LNCaP clone FGC (cell line): ENCODE data around the gene RASAL1.

ENCODE experiments used
- DNase-seq: peaks from one replicate; pipeline ENCODE4 v3.0.0-alpha.2; 2011; ENCODE audit warnings: low read depth
- H3K4me3 ChIP-seq: 2 replicates; pipeline ENCODE4 v1.5.1; 2011; ENCODE audit warnings: mild to moderate bottlenecking, low read depth, low read length, control low read depth
- TF ChIP-seq, protein P1 (sequence below): IDR thresholded peaks from 2 replicates; pipeline ENCODE4 v1.5.1; 2012; ENCODE audit warnings: mild to moderate bottlenecking; ENCODE audit not compliant: control insufficient read depth, insufficient read depth; ENCODE audit errors: extremely low read depth

The RASAL1 gene

DNA sequence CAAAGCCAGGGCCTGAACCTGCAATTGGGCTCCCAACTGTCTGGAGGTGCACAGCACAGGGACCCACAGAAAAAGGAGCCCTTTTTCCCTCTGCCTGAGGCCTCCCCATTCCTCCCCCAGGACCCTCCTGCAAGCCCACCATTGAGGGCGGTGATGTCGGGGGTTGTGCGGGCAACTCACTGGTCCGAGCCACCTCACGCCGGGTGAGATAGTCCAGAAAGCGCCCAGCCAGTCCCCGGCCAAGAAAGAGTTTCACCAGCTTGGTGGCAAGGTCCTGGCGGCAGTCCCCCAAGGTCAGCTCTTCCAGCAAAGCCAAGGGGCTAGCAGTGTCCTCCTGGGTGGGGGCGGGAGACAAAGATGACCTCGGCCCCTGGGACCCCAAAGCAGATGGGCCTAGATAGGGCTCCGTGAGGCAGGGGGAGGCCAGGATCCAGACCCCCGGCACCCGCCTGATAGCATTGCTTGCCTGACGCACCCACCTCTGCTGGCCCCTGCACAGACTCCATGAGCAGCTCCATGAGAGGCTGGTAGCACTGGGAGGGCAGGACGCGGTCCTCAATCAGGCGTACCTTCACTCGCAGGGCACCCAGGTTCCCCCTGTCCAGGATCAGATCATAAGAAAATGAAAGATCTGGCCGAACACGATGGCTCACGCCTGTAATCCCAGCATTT lies 20.0 kb downstream of the RASAL1 start:
- TF ChIP-seq, protein P1, sequence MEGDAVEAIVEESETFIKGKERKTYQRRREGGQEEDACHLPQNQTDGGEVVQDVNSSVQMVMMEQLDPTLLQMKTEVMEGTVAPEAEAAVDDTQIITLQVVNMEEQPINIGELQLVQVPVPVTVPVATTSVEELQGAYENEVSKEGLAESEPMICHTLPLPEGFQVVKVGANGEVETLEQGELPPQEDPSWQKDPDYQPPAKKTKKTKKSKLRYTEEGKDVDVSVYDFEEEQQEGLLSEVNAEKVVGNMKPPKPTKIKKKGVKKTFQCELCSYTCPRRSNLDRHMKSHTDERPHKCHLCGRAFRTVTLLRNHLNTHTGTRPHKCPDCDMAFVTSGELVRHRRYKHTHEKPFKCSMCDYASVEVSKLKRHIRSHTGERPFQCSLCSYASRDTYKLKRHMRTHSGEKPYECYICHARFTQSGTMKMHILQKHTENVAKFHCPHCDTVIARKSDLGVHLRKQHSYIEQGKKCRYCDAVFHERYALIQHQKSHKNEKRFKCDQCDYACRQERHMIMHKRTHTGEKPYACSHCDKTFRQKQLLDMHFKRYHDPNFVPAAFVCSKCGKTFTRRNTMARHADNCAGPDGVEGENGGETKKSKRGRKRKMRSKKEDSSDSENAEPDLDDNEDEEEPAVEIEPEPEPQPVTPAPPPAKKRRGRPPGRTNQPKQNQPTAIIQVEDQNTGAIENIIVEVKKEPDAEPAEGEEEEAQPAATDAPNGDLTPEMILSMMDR = no peak
- no peak for DNase-seq
- no peak overlapping the region for H3K4me3 ChIP-seq

DNA sequence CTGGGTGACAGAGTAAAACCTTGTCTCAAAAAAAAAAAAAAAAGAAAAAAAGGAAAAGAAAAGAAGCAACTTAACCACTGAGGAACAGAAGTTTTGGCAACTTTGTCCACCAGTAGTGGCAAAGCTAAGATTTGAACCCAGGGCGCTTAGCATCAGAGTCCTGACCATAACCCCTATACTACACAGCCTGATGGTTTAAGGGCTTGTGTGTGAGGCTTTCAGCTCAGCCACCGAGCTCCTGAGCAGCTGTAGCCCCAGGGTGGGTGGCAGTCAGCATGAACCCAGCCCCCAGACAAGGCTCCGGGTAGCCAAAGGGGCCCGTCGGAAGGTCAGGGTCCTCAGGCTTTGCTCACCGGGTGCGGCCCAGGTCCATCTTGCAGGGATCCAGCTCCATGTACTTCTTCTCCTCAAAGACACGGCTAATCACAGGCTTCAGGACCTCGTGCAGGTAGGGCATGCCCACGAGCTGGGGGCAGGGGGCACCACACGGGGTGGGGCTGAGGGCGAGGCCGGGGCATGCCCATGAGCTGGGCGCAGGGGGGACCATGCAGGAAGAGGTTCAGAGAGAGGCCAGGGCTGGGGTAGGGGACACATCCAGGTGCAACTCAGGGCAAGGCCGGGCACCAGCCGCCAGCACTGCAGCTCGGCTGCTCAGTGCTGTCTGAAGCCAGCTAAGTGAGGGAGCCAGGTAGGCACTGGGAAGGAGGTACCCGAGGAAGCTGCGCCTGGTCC lies 20.9 kb downstream of the RASAL1 start:
- no peak for DNase-seq
- TF ChIP-seq, protein P1 = no peak
- H3K4me3 ChIP-seq = no peak overlapping the region

DNA sequence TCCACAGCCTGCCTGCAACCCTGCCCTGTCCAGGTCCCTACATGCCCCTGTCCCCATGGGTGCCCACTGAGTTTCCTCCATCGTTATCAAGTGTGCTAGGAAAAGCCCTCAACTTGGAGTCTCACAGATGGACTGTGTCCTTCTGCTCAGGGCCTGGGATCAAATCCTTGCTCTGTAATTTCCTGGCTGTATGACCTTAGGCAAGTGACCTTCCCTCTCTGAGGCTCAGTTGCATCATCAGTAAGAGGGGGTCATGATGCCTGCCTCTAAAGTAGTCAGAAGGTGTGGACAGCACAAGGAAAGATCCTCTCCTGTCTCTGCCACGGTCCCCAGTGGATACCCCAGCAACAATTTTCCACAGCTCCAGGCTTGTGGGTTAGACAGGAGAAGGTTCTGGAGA lies 22.2 kb downstream of the RASAL1 start:
- no peak for DNase-seq
- TF ChIP-seq, protein P1 = no peak
- H3K4me3 ChIP-seq = no peak overlapping the region

DNA sequence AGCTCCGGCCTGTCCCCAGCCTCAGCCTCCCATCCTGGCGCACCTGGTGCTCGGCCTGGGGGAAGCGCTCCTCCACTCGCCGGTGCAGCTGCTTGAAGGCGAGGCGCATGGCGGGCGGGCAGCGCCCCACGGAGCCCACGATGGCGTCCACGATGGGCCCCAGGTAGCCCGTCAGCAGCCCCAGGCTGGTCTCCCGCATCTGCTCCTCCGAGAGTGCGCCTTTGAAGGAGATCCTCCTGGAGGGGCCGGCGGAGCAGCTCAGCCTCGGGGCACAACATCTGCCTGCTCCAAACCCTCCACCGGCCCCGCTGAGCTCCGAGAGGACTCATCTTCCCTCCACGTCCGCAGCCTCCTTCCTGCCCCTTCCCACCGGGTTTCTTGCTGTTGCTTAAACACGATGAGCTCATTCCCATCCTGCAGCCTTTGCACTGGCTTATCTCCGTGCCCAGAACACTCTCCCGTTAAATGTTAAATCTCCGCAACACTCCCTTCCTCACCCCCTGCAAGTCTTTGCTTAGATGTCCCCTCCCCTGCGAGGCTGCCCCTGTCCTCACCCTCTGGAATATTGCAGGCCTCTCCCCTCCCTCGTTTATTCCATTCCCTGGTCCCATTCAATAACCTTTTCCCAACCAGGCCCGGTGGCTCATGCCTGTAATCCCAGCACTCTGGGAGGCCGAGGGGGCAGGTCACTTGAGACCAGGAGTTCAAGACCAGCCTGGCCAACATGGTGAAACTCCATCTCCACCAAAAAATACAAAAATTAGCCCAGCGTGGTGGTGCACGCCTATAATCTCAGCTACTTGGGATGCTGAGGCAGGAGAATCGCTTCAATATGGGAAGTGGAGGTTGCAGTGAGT lies 23.3 kb downstream of the RASAL1 start:
- H3K4me3 ChIP-seq = no peak overlapping the region
- TF ChIP-seq, protein P1 = no peak
- DNase-seq = no peak

DNA sequence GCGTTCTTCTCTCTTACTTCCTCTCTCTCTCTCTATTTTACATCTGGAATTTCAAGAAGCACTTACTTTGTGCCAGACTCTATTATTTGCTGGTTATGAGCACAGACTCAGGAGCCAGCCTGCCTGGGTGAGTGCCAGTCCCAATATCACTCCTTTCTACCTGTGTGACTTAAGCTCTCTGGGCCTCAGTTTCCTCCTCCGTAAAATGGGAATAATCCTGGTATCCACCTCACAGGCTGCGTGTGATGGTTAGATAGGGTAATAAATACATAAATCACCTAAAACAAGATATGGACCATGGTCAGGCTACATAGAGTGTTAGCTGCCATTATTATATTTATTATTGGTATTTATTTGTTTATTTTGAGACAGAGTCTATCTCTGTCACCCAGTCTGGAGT lies 24.3 kb downstream of the RASAL1 start:
- TF ChIP-seq, protein P1 = no peak
- no peak for DNase-seq
- no peak overlapping the region for H3K4me3 ChIP-seq

DNA sequence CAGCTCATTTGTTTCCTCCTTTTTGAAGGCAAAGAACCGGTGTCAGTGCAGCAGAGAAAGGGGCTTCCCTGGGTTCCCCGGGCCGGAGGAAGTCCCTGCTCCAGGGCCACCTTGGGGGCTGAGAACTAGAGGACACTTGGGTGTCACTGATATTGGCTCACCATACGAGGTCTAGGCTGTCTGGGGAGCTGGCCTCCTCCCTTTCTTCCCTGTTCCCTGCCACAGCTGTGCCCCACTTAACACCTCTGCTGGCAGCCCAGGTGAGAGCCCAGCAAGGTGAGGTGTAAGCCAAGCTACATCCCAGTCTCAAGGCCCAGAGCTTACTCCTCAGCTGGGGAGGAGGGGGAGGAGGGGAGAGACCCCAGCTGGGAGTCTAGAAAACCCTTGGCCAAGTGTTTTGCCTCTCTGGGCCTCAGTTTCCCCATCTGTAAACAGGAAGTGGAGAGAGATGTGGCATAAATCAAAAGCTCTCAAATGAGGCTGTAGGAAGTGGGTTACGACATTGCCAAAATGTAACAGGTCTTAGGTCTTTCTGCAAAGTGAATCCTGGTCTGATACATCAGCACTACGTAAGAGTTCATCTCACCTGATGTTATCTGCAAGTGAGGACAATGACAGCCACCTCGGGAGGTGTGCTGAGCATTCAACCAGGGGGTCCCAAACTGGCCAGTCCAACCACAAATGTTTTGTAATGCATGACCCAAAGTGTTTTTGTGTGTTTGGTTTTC lies 25.5 kb downstream of the RASAL1 start:
- no peak for DNase-seq
- TF ChIP-seq, protein P1 = no peak
- no peak overlapping the region for H3K4me3 ChIP-seq
